Omental fat pad (tissue), 4 donors: ENCODE measurements around the gene CLDN24. TPM values are rescaled to one million over a fixed set of nuclear protein-coding genes. Genes with fewer than 3 reads are reported as not detected.

Experiments
- ATAC-seq: fragments of 150-250 bp; one replicate; pipeline ENCODE4 v1.9.1; 2016; ENCODE audit warnings: mild to moderate bottlenecking, moderate library complexity; ENCODE audit not compliant: low FRiP score
- DNase-seq: peaks from one replicate; pipeline ENCODE4 v3.0.0-alpha.2; 2019; ENCODE audit warnings: low spot score
- CTCF ChIP-seq, 3 donors: fragments of 450-650 bp; IDR thresholded peaks; one replicate each; pipeline ENCODE4 v1.5.1; 2016 to 2017; ENCODE audit warnings: antibody characterized with exemption in 3 of 3, mild to moderate bottlenecking in 3 of 3, moderate library complexity in 2 of 3
- total RNA-seq, 4 donors: library from RNA; depleted of rRNA; stranded (reverse); fragments of >200 nt; gene quantifications; one replicate each; pipeline ENCODE4 v1.1.0, GENCODE V29; 2016

The CLDN24 gene
- total RNA-seq, 4 donors from 2014 or later = not detected

- TF ChIP-seq CTCF (IDR thresholded peaks at IDR 0.05) = no peak
- no peak for DNase-seq
- no peak for ATAC-seq
Measured at GRCh38 chr4:183300655-183301054, 21.6 kb downstream of the CLDN24 start.

- DNase-seq = no peak
- no peak for ATAC-seq
- TF ChIP-seq CTCF (IDR thresholded peaks at IDR 0.05) = no peak
Measured at GRCh38 chr4:183300070-183300469, 22.2 kb downstream of the CLDN24 start.

DNA sequence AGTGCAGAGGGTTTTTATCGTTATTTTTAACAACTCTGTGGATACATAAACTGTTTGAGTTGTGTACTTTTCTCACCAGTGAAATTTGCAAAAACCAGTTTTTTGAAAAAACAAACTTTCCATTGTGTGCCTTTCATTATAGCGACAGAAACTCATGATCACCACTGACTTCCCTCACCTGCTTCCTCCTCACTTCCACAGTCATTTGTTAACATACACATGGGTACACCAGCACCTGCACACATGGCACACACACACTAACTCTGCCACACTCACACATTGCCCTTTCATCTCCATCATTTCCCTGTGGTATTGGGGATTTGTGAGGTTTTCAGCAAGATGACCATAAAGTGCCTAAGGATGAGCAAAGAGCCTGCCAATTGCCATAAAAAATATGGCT lies 22.8 kb downstream of the CLDN24 start:
- DNase-seq = no peak
- no peak for TF ChIP-seq CTCF (IDR thresholded peaks at IDR 0.05)
- no peak for ATAC-seq

DNA sequence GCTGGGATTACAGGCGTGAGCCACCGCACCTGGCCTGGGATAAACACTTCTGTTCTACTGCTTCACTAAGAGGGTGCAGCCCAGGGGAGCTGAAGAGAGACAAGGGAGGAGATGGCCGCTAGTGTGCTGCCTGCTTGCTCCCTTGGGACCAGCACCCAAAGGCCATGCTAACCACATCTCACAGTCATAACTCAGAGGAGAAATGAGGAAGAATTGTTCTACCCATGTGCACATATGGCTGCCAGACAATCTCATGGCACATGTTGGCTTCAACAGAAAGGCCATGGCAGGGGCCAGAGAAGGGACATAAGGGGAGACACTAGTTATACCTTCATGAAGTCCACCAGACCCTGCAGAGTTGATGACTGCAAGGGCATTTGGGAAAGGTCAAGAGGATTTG lies 24.6 kb downstream of the CLDN24 start:
- DNase-seq (no peak), ATAC-seq (no peak)
- no peak for TF ChIP-seq CTCF (IDR thresholded peaks at IDR 0.05)

DNA sequence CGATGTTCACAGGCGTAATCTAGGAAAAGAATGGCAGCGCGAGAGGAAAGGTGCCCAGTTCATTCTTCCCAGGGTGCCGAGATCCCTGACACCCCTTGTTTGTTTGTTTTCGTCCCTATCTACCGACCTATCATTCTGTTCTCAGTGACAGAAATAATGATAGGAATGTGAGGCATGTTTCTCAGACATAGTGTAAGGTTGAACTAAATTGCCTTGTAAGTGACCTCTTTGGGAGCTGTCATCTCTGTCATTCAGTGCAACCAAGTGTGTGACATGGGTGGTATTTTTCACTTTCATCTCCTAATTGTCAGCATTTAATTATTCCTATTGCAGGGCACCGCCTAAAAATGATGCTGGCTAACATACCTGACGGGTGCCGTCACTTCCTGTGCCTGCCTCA lies 26.5 kb downstream of the CLDN24 start:
- DNase-seq = no peak
- no peak for TF ChIP-seq CTCF (IDR thresholded peaks at IDR 0.05)
- ATAC-seq = no peak

DNA sequence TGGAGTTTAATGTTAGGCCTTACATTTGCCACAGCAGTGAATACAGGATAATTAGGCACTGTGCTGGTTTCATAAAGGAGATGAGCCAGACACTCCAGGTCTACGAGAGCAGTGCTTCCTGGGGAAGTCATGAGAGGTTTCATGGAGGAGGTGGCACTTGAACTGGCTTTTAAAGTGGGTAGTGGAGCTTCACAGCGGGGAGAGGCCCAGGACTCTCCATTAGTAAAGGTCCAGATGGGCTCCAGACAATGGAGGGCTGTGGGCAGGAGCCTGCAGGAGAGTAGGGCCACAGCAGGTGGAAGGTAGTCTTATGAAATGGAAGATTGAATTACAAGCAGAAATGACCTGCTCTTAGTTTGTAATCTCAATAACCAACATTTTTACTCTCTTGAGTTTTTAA lies 31.2 kb downstream of the CLDN24 start:
- no peak for TF ChIP-seq CTCF (IDR thresholded peaks at IDR 0.05)
- ATAC-seq = no peak

GRCh38 chr4:183289688-183290087 lies 32.5 kb downstream of the CLDN24 start:
- ATAC-seq = no peak
- TF ChIP-seq CTCF (IDR thresholded peaks at IDR 0.05) = no peak
- no peak for DNase-seq

More for the DNA sequence above, 31.2 kb downstream of the CLDN24 start:
- no peak for DNase-seq
